Hypothalamus (tissue), 51 donors: ENCODE data around the gene CNOT3.

Experiments used
- DNase-seq, 51 donors: peaks; one replicate each; lab custom pipeline; 2025; lab: John Stamatoyannopoulos, UW

CNOT3 gene

GRCh38 chr19:54115109-54116063, 22.2 kb upstream of the CNOT3 start, which contains the start of the genes PRPF31 and TFPT:
TSS of gene PRPF31 (plus strand) at chr19:54115754. CDS start at chr19:54118279, 2,525 bp downstream.
TSS of gene TFPT (minus strand) at chr19:54115657. CDS start at chr19:54115269, 388 bp downstream.
- DNase-seq = peak; percentile 79 to 100 (median 94)

- no peak for DNase-seq
Measured at GRCh38 chr19:54121259-54121658, 16.3 kb upstream of the CNOT3 start.

- DNase-seq = no peak
Measured at GRCh38 chr19:54123682-54124081, 13.9 kb upstream of the CNOT3 start.

- no peak for DNase-seq
Measured at GRCh38 chr19:54124393-54124792, 13.2 kb upstream of the CNOT3 start.

GRCh38 chr19:54125713-54126112, 11.8 kb upstream of the CNOT3 start:
- no peak for DNase-seq

GRCh38 chr19:54127688-54128440, 9.7 kb upstream of the CNOT3 start:
- DNase-seq = no peak

- DNase-seq = no peak
Measured at GRCh38 chr19:54128441-54128725, 9.2 kb upstream of the CNOT3 start.

- no peak for DNase-seq
Measured at GRCh38 chr19:54128796-54129616, 8.6 kb upstream of the CNOT3 start.

GRCh38 chr19:54129617-54129996, 8.0 kb upstream of the CNOT3 start:
- DNase-seq = no peak

GRCh38 chr19:54133312-54133956, 4.1 kb upstream of the CNOT3 start:
- peak in 9 of 51 donors; percentile 0 to 50 (median 19) for DNase-seq

GRCh38 chr19:54133957-54134590, 3.5 kb upstream of the CNOT3 start:
- no peak for DNase-seq

GRCh38 chr19:54136086-54136863, 1.3 kb upstream of the CNOT3 start:
- DNase-seq = peak in 1 of 51 donors; percentile 26

GRCh38 chr19:54136864-54137698, 481 bp upstream of the CNOT3 start:
- peak; percentile 82 to 100 (median 100) for DNase-seq

- DNase-seq = peak in 2 of 51 donors; percentile 8 to 9
Measured at GRCh38 chr19:54138489-54139256, 1.1 kb downstream of the CNOT3 start.

GRCh38 chr19:54141356-54141755, 3.8 kb downstream of the CNOT3 start:
- DNase-seq = no peak

GRCh38 chr19:54142166-54142780, 4.7 kb downstream of the CNOT3 start:
- DNase-seq = no peak
